AG09309 (cell line): ENCODE data around the gene CTCFL.

Experiments
- DNase-seq: peaks from one replicate; pipeline ENCODE4 v3.0.0-alpha.2; 2010; ENCODE audit warnings: low read depth
- H3K4me3 ChIP-seq: 2 replicates; pipeline ENCODE4 v1.5.1; 2011; ENCODE audit warnings: mild to moderate bottlenecking, low read depth, low read length, moderate library complexity; ENCODE audit not compliant: control insufficient read depth
- TF ChIP-seq, protein P1 (sequence below): IDR thresholded peaks from 2 replicates; pipeline ENCODE4 v1.5.1; 2011; ENCODE audit warnings: mild to moderate bottlenecking, low read depth, low read length, inconsistent platforms; ENCODE audit not compliant: insufficient read depth, control insufficient read depth; ENCODE audit errors: missing control alignments

CTCFL gene, protein sequence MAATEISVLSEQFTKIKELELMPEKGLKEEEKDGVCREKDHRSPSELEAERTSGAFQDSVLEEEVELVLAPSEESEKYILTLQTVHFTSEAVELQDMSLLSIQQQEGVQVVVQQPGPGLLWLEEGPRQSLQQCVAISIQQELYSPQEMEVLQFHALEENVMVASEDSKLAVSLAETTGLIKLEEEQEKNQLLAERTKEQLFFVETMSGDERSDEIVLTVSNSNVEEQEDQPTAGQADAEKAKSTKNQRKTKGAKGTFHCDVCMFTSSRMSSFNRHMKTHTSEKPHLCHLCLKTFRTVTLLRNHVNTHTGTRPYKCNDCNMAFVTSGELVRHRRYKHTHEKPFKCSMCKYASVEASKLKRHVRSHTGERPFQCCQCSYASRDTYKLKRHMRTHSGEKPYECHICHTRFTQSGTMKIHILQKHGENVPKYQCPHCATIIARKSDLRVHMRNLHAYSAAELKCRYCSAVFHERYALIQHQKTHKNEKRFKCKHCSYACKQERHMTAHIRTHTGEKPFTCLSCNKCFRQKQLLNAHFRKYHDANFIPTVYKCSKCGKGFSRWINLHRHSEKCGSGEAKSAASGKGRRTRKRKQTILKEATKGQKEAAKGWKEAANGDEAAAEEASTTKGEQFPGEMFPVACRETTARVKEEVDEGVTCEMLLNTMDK

GRCh38 chr20:57524511-57525176, at the start of gene CTCFL:
CTCFL (minus strand) TSS chr20:57525140; CDS start chr20:57524205, 935 bp downstream.
- TF ChIP-seq, protein P1, sequence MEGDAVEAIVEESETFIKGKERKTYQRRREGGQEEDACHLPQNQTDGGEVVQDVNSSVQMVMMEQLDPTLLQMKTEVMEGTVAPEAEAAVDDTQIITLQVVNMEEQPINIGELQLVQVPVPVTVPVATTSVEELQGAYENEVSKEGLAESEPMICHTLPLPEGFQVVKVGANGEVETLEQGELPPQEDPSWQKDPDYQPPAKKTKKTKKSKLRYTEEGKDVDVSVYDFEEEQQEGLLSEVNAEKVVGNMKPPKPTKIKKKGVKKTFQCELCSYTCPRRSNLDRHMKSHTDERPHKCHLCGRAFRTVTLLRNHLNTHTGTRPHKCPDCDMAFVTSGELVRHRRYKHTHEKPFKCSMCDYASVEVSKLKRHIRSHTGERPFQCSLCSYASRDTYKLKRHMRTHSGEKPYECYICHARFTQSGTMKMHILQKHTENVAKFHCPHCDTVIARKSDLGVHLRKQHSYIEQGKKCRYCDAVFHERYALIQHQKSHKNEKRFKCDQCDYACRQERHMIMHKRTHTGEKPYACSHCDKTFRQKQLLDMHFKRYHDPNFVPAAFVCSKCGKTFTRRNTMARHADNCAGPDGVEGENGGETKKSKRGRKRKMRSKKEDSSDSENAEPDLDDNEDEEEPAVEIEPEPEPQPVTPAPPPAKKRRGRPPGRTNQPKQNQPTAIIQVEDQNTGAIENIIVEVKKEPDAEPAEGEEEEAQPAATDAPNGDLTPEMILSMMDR: no peak
- DNase-seq: no peak
- H3K4me3 ChIP-seq: no peak within 1 kb of the TSS

GRCh38 chr20:57573894-57574293, 49.0 kb upstream of the CTCFL start:
- TF ChIP-seq, protein P1: peak; percentile 2
- no peak for DNase-seq

GRCh38 chr20:57573242-57573641, 48.3 kb upstream of the CTCFL start:
- no peak overlapping the region for H3K4me3 ChIP-seq
- DNase-seq: no peak
- TF ChIP-seq, protein P1: no peak

More at GRCh38 chr20:57573894-57574293, 49.0 kb upstream of the CTCFL start:
- H3K4me3 ChIP-seq: no peak overlapping the region

DNA sequence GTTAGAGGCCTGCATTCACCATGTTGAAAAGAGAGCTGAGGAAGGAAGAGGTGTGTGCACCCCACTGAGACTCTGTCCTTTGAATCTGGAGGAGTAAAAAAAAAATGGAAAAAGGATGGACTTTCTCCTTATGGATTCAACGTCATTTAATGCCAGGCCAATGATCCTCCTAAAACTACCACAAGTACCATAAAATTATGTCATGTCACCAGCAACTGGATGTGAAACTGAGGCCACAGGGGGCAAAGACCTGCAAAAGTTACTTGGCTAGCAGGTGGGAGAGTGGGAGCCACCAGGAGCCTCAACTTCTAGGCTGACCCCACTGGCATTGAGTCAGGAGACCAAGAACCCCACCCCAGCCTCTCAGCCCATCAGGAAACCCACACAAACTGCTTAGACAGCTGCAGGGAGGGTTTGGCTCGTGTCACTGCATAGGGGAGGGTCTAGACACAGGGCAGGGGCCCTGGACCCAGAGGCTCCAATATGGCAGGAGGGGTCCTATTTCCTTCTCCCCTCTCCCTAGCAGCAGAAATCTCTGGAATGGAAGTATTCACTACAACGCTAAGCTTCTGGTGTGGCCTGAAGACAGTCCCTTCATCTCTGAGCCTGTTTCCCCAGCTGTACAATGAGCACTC, 47.0 kb upstream of the CTCFL start:
- TF ChIP-seq, protein P1: no peak
- no peak overlapping the region for H3K4me3 ChIP-seq
- no peak for DNase-seq

DNA sequence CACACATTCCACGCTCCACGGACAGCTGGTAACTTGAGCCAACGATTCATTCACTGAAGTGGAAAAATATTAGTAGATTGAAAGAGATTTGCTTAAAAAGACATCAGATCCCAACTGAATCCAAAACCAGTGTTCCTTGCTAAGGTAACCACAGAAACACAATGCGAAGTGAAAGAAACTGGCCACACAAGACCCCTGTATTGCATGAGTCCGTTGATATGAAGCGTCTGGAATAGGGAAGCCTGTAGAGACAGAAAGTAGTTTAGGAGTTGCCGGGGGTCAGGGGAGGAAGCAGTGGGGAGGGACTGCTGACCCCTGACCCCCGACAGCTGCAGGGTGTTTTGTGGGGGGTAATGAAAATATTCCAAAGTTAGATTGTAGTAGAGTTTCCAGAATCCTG, 46.0 kb upstream of the CTCFL start:
- H3K4me3 ChIP-seq: no peak overlapping the region

GRCh38 chr20:57570145-57570850, 45.4 kb upstream of the CTCFL start:
- TF ChIP-seq, protein P1: no peak
- no peak for DNase-seq
- no peak overlapping the region for H3K4me3 ChIP-seq

More for the DNA sequence above, 46.0 kb upstream of the CTCFL start:
- no peak for DNase-seq
- TF ChIP-seq, protein P1: no peak
